HEK293 (cell line): Measurements from ENCODE around the gene MFGE8.
A peak's percentile ranks its signal among the peaks of the same experiment; 100 is the strongest.

Source experiments
- CTCF ChIA-PET: fragments of 350-600 bp; formaldehyde crosslinking; extraction: SDS; loops from one replicate; lab custom pipeline; 2021; ENCODE audit warnings: antibody characterized with exemption; lab: Yijun Ruan, JAX
- POLR2A ChIA-PET: fragments of 300-600 bp; formaldehyde crosslinking; extraction: SDS; loops from one replicate; lab custom pipeline; 2020; ENCODE audit warnings: antibody characterized with exemption, inconsistent platforms; lab: Yijun Ruan, JAX
- H3K27ac ChIP-seq: fragments of 200-500 bp; sonication (Bioruptor generic); 2 replicates; pipeline ENCODE4 v1.5.1; 2014; ENCODE audit warnings: low read depth, low read length, control low read depth, inconsistent platforms; ENCODE audit errors: extremely low read depth
- H3K36me3 ChIP-seq, 2 experiments: fragments of 200-500 bp in 1 of 2; sonication (Bioruptor generic) in 1 of 2; 1 replicate in 1 of 2; 2 replicates in 1 of 2; pipeline ENCODE4 v1.5.1; 2014 to 2017; ENCODE audit warnings: inconsistent platforms in 2 of 2, low read length in 2 of 2; ENCODE audit not compliant: control insufficient read depth in 2 of 2, insufficient read depth in 1 of 2
- H3K4me1 ChIP-seq: fragments of 200-500 bp; sonication (Bioruptor generic); 2 replicates; pipeline ENCODE4 v1.5.1; 2014; ENCODE audit warnings: mild to moderate bottlenecking, low read length, inconsistent platforms; ENCODE audit not compliant: control insufficient read depth, insufficient read depth
- H3K4me3 ChIP-seq: 2 replicates; pipeline ENCODE4 v1.5.1; 2011; ENCODE audit warnings: low read depth, mild to moderate bottlenecking, control low read depth, low read length, moderate library complexity
- H3K9me3 ChIP-seq: fragments of 200-500 bp; sonication (Bioruptor generic); 2 replicates; pipeline ENCODE4 v1.5.1; 2014; ENCODE audit warnings: low read depth, low read length, inconsistent platforms; ENCODE audit not compliant: control insufficient read depth, insufficient read depth
- GLI2 ChIP-seq: fragments of 450-650 bp; formaldehyde crosslinking; IDR thresholded peaks from 2 replicates; pipeline ENCODE4; 2017; ENCODE audit warnings: missing biosample characterization, missing genetic modification characterization, low read depth, borderline replicate concordance
- GLIS1 ChIP-seq: fragments of 450-650 bp; formaldehyde crosslinking; IDR thresholded peaks from 2 replicates; pipeline ENCODE4 v1.5.1; 2016; ENCODE audit warnings: missing biosample characterization, missing genetic modification characterization
- GLIS2 ChIP-seq: fragments of 450-650 bp; formaldehyde crosslinking; IDR thresholded peaks from 2 replicates; pipeline ENCODE4 v1.5.1; 2016; ENCODE audit warnings: missing biosample characterization, missing genetic modification characterization
- KLF9 ChIP-seq: fragments of 450-650 bp; formaldehyde crosslinking; IDR thresholded peaks from 2 replicates; pipeline ENCODE4 v1.5.1; 2016; ENCODE audit warnings: missing biosample characterization, missing genetic modification characterization, low read depth
- PATZ1 ChIP-seq: fragments of 450-650 bp; formaldehyde crosslinking; IDR thresholded peaks from 2 replicates; pipeline ENCODE4 v1.5.1; 2016; ENCODE audit warnings: missing biosample characterization, missing genetic modification characterization
- SALL2 ChIP-seq: fragments of 450-650 bp; formaldehyde crosslinking; IDR thresholded peaks from 2 replicates; pipeline ENCODE4 v1.5.0; 2017; ENCODE audit warnings: missing biosample characterization, mild to moderate bottlenecking, missing genetic modification characterization, borderline replicate concordance
- ZBTB10 ChIP-seq: fragments of 450-650 bp; formaldehyde crosslinking; IDR thresholded peaks from 2 replicates; pipeline ENCODE4 v1.5.1; 2016; ENCODE audit warnings: missing biosample characterization, missing genetic modification characterization
- ZBTB17 ChIP-seq: fragments of 450-650 bp; formaldehyde crosslinking; IDR thresholded peaks from 2 replicates; pipeline ENCODE4 v1.5.1; 2016; ENCODE audit warnings: missing biosample characterization, missing genetic modification characterization
- ZFP69B ChIP-seq: fragments of 450-650 bp; formaldehyde crosslinking; IDR thresholded peaks from 2 replicates; pipeline ENCODE4 v1.5.1; 2016; ENCODE audit warnings: missing biosample characterization, missing genetic modification characterization
- ZIC2 ChIP-seq: fragments of 450-650 bp; formaldehyde crosslinking; IDR thresholded peaks from 2 replicates; pipeline ENCODE4 v1.5.1; 2016; ENCODE audit warnings: missing biosample characterization, missing genetic modification characterization
- ZNF114 ChIP-seq: fragments of 450-650 bp; formaldehyde crosslinking; IDR thresholded peaks from 2 replicates; pipeline ENCODE4 v1.5.0; 2017; ENCODE audit warnings: missing biosample characterization, missing genetic modification characterization
- ZNF121 ChIP-seq: fragments of 450-650 bp; formaldehyde crosslinking; IDR thresholded peaks from 2 replicates; pipeline ENCODE4 v1.5.1; 2016; ENCODE audit warnings: missing biosample characterization, missing genetic modification characterization
- ZNF132 ChIP-seq: fragments of 450-650 bp; formaldehyde crosslinking; IDR thresholded peaks from 2 replicates; pipeline ENCODE4 v1.5.1; 2017; ENCODE audit warnings: missing biosample characterization, missing genetic modification characterization, borderline replicate concordance
- ZNF16 ChIP-seq: fragments of 450-650 bp; formaldehyde crosslinking; IDR thresholded peaks from 2 replicates; pipeline ENCODE4 v1.5.1; 2016; ENCODE audit warnings: low read depth, missing biosample characterization, missing genetic modification characterization
- ZNF169 ChIP-seq: fragments of 450-650 bp; formaldehyde crosslinking; IDR thresholded peaks from 2 replicates; pipeline ENCODE4 v1.5.1; 2016; ENCODE audit warnings: missing biosample characterization, missing genetic modification characterization
- ZNF174 ChIP-seq: fragments of 450-650 bp; formaldehyde crosslinking; IDR thresholded peaks from 2 replicates; pipeline ENCODE4 v1.5.0; 2017; ENCODE audit warnings: missing biosample characterization, mild to moderate bottlenecking, missing genetic modification characterization
- ZNF239 ChIP-seq: fragments of 450-650 bp; formaldehyde crosslinking; IDR thresholded peaks from 2 replicates; pipeline ENCODE4 v1.5.1; 2016; ENCODE audit warnings: missing biosample characterization, missing genetic modification characterization
- ZNF248 ChIP-seq: fragments of 450-650 bp; formaldehyde crosslinking; IDR thresholded peaks from 2 replicates; pipeline ENCODE4 v1.5.1; 2017; ENCODE audit warnings: missing biosample characterization, missing genetic modification characterization
- ZNF341 ChIP-seq: fragments of 450-650 bp; formaldehyde crosslinking; IDR thresholded peaks from 2 replicates; pipeline ENCODE4; 2016; ENCODE audit warnings: low read depth, missing biosample characterization, missing genetic modification characterization
- ZNF404 ChIP-seq: fragments of 450-650 bp; formaldehyde crosslinking; IDR thresholded peaks from 2 replicates; pipeline ENCODE4 v1.5.1; 2017; ENCODE audit warnings: missing biosample characterization, missing genetic modification characterization
- ZNF423 ChIP-seq: fragments of 450-650 bp; formaldehyde crosslinking; IDR thresholded peaks from 2 replicates; pipeline ENCODE4 v1.5.1; 2016; ENCODE audit warnings: missing biosample characterization, missing genetic modification characterization
- ZNF610 ChIP-seq: fragments of 450-650 bp; formaldehyde crosslinking; IDR thresholded peaks from 2 replicates; pipeline ENCODE4 v1.5.1; 2016; ENCODE audit warnings: missing biosample characterization, missing genetic modification characterization, borderline replicate concordance
- ZNF792 ChIP-seq: fragments of 450-650 bp; formaldehyde crosslinking; IDR thresholded peaks from 2 replicates; pipeline ENCODE4 v1.5.1; 2016; ENCODE audit warnings: missing biosample characterization, missing genetic modification characterization
- ZSCAN5A ChIP-seq: fragments of 450-650 bp; formaldehyde crosslinking; IDR thresholded peaks from 2 replicates; pipeline ENCODE4 v1.5.1; 2016; ENCODE audit warnings: missing biosample characterization, missing genetic modification characterization

Gene MFGE8

GRCh38 chr15:88897456-88898194 is 15.6 kb downstream of the MFGE8 start (continued):
- peak; percentile 87 for TF ChIP-seq PATZ1 (tag by site-specific recombination)
- TF ChIP-seq ZNF341 (tag by site-specific recombination): 0 out of 2 replicates have a peak, but pooled peaks have one; percentile 19
- no peak for TF ChIP-seq ZSCAN5A (tag by site-specific recombination)
- peak; percentile 97 for TF ChIP-seq ZFP69B (tag by site-specific recombination)
- TF ChIP-seq ZNF404 (tag by site-specific recombination): no peak
- TF ChIP-seq KLF9 (tag by site-specific recombination): peak; percentile 76
- no peak for TF ChIP-seq ZNF792 (tag by site-specific recombination)
- no peak for TF ChIP-seq GLI2
- no peak for TF ChIP-seq ZBTB10 (tag by site-specific recombination)
- TF ChIP-seq ZIC2: peak; percentile 99
- TF ChIP-seq ZNF248 (tag by site-specific recombination): no peak
- TF ChIP-seq ZBTB17 (tag by site-specific recombination): peak; percentile 52
- no peak for TF ChIP-seq ZNF132 (tag by site-specific recombination)
- TF ChIP-seq SALL2 (tag by site-specific recombination): no peak
- TF ChIP-seq ZNF174: no peak
- TF ChIP-seq ZNF423 (tag by site-specific recombination): peak; percentile 92
- no peak for TF ChIP-seq ZNF239 (tag by site-specific recombination)
- no peak for TF ChIP-seq ZNF610 (tag by site-specific recombination)
- TF ChIP-seq ZNF121: no peak
- no peak for TF ChIP-seq ZNF169 (tag by site-specific recombination)
- TF ChIP-seq GLIS1 (tag by site-specific recombination): peak; percentile 97
- TF ChIP-seq ZNF114 (tag by site-specific recombination): no peak
- peak; percentile 96 for TF ChIP-seq GLIS2
- TF ChIP-seq, all 188 proteins: peak for 26

- H3K36me3 ChIP-seq: peaks cover 6 to 28% of the 10 kb centered on the region in 2 experiments; a peak in 2 of 3 replicates
- TF ChIP-seq ZNF16 (0 out of 2 replicates have a peak, but pooled peaks have one; percentile 0), ZNF341 (tag by site-specific recombination) (no peak)
- CTCF ChIA-PET: interaction anchor here (0.6 to 4.7 kb wide), 14 partner anchors 8 to 678 kb away, joined by 3 to 21 read pairs (median 3); partner anchors contain the start of gene TICRR
- no peak overlapping the region for H3K4me3 ChIP-seq
- POLR2A ChIA-PET: interaction anchor here (1.4 kb wide), 1 partner anchor 15 kb away, joined by 5 read pairs; no protein-coding TSS in a partner anchor
- H3K9me3 ChIP-seq: no peaks in the 10 kb centered on the region
- no peak overlapping the region; the same call in 1 of the 2 replicates for H3K27ac ChIP-seq
- H3K4me1 ChIP-seq: peaks cover 15% of the 10 kb centered on the region
Measured at GRCh38 chr15:88897142-88897455, 16.1 kb downstream of the MFGE8 start.
